Cerebellar nuclear complex (tissue), 1 donor: Measurements from ENCODE around the gene PSMD13.

ENCODE experiments used
- DNase-seq, 2 experiments: peaks; one replicate each; lab custom pipeline; 2025; lab: John Stamatoyannopoulos, UW

The PSMD13 gene

DNA sequence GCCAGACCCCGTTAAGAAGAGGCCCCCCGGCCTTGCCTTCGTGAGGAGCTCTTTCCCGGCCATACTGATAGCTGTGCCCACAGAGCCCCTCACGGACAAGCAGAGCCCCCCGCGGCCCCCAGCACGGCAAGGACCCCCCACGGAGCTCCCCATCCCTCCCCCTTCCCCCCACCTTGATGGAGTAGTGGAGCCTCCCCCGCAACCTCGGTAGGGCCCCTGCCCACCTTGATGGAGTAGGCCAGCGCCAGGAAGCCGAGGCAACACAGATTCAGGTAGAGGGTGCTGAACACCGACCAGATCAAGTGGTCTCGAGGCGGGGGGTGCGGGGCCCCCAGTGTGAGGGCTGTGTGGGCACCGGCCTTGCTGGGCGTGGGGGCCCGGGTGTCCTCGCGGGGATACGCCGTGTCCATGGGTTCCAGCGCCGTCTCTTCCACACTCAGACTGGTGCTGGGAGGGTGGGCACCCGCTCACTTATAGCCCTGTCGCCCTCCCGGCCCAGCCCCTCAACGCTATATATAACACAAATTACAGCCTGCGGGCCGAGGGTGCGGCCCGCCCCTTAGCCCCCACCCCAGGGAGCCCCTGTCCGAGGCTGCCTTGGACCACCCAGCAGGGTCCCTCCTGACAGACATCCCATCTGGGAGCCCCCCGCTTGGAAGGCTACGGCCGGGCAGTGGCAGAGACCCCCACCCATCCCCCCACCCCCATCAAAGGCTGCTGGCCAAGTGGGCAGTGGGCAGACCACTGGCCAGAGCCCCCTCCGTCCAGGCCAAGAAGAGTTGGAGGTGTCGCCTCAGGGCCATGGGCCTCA is 62.5 kb downstream of the PSMD13 start, which contains the start of gene IFITM5:
Gene IFITM5, minus strand, starts transcription at position 446 of the 811 bp plus-strand sequence. Its CDS starts 36 bp downstream, at position 410.
- no peak for DNase-seq

DNA sequence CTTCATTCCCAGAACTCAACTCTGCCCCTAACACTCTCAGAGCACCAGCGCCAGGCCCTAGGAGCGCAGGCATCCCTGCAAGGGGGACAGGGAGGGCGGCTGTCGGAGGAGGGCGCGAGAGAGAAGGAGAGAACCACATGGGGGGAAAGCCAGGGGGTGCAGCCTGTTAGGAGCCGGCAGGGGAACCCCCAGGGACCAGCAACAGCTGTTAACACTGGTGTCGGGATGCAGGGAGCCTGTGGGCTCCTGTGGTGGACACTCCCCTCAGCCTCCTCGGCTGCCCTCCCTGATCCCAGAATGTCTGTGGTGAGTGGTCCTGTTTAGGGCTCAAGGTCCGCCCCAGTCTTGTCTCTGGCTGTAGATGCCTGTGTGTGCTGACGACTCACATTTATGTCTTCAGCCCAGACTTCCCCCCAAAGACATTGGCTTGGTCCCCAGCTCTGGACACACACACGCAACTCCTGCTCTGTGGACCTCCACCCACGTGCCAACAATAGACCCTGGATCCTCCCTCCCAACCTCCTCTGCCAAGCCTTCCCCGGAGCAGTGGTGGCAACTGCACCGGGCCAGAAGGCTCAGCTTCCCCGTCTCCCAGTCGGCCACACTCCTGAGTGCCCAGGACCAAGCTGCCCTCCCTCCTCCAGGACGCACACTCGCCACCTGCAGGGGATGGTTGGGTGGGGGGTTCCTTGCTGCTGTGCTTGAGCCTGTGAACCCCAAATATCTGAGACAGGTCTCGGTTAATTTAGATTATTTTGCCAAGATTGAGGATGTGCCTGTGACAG is 63.4 kb downstream of the PSMD13 start:
- no peak for DNase-seq
